22Rv1 (cell line): Measurements from ENCODE around the gene TMEM208.

Experiments used
- H3K27ac ChIP-seq: fragments of 450-650 bp; 2 replicates; pipeline ENCODE4 v1.5.1; 2017
- ZFX ChIP-seq: fragments of 450-650 bp; IDR thresholded peaks from 2 replicates; pipeline ENCODE4 v1.6.1; 2017; ENCODE audit warnings: antibody characterized with exemption, borderline replicate concordance
- TF ChIP-seq, protein P1 (sequence below): fragments of 450-650 bp; IDR thresholded peaks from 2 replicates; pipeline ENCODE4 v1.5.1; 2017; ENCODE audit warnings: mild to moderate bottlenecking

Gene TMEM208

DNA sequence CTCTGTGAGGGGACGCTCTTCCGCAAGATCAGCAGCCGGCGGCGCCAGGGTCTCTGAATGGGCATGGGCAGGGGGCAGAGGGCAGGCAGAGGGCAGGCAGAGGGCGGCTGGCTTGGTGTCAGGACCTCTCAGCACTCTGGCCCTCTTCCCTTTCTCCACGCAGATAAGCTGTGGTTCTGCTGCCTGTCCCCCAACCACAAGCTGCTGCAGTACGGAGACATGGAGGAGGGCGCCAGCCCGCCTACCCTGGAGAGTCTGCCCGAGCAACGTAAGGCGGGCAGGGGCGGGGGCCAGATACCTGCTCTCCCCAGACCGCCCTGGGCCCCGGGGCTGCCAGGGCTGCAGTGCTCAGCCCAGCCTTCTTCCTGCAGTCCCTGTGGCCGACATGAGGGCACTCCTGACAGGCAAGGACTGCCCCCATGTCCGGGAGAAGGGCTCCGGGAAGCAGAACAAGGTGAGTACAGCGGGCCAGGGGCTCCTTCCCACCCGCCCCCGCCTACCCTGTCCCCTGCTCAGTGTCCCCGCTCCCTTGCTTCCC is 23.9 kb upstream of the TMEM208 start:
- TF ChIP-seq ZFX: no peak
- TF ChIP-seq, protein P1, sequence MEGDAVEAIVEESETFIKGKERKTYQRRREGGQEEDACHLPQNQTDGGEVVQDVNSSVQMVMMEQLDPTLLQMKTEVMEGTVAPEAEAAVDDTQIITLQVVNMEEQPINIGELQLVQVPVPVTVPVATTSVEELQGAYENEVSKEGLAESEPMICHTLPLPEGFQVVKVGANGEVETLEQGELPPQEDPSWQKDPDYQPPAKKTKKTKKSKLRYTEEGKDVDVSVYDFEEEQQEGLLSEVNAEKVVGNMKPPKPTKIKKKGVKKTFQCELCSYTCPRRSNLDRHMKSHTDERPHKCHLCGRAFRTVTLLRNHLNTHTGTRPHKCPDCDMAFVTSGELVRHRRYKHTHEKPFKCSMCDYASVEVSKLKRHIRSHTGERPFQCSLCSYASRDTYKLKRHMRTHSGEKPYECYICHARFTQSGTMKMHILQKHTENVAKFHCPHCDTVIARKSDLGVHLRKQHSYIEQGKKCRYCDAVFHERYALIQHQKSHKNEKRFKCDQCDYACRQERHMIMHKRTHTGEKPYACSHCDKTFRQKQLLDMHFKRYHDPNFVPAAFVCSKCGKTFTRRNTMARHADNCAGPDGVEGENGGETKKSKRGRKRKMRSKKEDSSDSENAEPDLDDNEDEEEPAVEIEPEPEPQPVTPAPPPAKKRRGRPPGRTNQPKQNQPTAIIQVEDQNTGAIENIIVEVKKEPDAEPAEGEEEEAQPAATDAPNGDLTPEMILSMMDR: no peak
- no peak overlapping the region for H3K27ac ChIP-seq

DNA sequence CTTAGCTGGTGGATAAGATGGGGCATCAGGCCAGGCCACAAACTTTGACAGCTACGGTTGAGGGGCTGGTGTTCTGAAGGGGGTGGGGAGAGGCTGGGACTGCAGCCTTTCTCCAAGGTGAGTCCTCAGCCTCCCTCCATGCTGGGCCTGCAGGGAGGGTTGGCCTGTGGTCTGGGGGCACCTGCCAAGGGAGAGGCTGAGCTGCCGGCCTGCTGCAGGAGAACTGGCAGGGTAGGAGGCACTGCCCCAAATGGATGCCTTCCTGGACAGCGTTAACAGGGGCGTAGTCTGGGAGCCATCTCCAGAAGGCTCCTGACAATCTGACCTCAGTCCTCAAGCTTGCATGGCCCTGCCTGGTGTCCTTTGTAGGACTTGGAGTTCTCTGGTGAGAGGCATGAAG is 22.9 kb upstream of the TMEM208 start:
- no peak for TF ChIP-seq ZFX
- TF ChIP-seq, protein P1: no peak
- 0 out of 2 replicates have a peak overlapping the region, but pooled peaks have one; percentile 73 for H3K27ac ChIP-seq

DNA sequence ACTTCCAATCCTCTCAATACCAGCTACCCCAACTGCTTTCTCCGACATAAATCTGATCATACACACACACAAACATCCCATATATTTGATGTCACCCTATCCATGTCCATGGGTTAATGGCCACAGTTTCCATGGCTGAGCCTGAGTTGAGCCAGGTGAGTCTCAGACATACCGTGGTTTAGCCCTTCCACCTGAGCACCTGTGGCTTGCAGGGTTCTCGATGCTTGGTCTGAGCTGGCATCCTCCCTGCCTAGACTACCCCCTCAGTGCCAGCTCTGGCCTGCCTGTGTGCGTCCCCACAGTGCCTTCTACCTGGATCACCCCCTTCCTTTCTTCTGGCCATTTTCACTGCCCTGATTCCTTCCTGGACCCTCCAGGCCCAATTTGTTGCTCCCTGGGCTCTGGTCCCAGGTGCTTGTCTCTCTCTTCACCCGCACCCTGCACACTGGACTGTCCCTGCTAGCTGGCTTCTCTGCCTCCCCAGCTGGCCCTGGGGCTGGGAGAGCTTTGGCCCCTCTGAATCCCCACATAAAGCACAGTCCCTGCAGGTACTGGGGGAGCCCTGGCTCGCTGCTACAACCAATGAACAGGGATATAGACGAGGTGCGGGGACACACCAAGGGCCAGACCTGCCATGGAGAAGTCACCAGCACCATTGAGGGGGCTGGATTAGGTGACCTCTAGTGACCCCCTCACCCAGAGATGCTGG is 20.6 kb upstream of the TMEM208 start:
- H3K27ac ChIP-seq: peak overlapping the region; percentile 73
- TF ChIP-seq, protein P1: no peak
- no peak for TF ChIP-seq ZFX

DNA sequence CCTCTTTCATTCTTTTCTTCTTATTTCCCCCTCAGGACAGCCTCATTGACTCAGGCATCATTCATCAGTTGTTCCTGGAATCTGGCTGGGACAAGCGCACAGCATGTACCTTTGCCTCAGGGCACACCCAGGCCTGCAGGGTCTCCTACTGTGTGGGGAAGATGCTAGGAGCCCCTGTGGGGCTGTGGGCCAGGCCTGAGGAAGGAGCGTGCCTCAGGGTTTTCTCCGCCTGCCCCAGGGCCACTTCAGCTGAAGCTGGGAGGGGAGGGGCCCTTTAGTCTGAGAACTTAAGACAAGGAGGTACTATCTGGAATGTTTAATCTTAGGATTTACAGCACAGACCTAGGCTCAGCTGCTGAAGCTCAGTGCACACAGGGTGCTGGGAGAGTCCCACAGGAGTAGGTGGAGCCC is 20.1 kb upstream of the TMEM208 start:
- TF ChIP-seq ZFX: no peak
- TF ChIP-seq, protein P1: no peak
- H3K27ac ChIP-seq: peak overlapping the region; percentile 73

DNA sequence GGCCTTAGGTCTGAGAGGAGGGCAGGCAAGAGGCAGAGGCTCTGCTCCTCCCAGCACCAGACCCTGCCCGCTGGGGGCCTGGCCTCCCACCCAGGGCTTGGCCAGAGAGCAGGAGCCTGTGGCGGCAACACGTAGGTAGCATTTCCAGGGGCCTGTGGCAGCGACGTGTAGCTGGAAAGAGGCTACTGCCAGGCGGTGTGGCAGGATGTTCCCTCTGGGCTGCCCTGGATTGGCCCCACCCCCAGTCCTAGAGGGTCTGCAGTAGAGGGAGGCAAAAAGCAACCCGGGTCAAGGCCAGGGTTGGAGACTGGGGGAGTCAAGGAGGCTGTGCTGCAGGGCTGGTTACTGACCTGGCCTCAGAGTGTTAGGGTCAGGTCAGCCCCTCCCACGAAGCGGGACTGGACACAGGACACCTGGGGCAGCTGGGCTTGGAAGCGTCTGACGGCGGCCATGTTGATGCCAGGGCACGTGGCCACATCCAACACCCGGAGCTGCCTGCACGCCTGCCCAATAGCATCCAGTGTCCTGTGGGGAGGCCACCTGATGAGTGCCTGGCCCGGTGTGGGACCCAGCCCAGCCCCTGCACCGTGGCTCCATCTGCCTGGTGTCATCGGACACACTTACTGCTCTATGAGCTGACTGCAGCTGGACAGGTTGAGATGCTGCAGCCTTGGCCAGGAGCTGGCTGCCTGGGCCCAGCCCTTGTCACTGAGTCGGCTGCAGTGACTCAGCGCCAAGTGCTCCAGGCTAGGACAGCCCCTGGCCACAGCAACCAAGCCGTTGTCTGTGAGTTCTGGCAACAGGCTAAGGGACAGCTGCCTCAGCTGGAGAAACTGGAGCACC is 19.5 kb upstream of the TMEM208 start:
- TF ChIP-seq, protein P1: no peak
- peak overlapping the region; percentile 73 for H3K27ac ChIP-seq

DNA sequence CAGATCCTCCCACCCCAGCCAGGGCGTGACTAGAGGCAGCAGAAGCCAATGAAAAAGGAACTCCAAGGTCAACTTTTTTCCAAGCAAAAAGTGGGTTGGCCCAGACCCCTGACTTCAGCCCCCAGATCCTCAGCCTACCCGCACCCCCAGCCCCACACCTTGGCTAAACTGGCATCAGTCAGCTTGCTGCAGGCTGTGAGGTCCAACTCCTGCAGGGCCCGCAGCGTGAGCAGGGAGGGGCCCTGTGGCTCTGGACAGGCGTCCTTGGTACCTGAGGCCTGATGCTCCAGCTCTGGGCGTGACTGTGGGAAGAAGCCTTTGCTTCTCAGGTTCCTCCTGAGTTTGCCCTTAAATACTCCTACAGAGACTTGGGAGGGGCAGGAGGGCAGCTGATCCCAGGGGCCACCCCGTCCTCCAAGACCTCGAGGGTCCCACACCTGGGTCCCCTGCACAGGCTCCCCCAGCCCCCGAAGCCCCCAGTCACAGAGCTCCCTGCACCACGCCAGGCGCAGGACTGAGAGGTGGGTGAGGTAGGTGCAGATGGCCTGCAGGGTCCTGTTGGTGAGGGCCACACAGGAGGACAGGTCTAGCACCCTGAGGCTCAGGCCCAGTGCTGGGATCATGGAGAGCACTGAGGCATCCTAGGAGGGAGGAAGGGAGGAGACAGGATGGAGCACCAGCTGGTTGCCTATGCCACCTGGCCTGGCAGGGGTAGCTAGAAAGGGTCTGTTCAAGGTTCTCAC is 18.6 kb upstream of the TMEM208 start:
- H3K27ac ChIP-seq: peak overlapping the region; percentile 73
- TF ChIP-seq, protein P1: no peak
- TF ChIP-seq ZFX: no peak
